22Rv1 (cell line): ENCODE measurements around the gene AUTS2.

Source experiments
- ZFX ChIP-seq: fragments of 450-650 bp; IDR thresholded peaks from 2 replicates; pipeline ENCODE4 v1.6.1; 2017; ENCODE audit warnings: antibody characterized with exemption, borderline replicate concordance
- TF ChIP-seq, protein P1 (sequence below): fragments of 450-650 bp; IDR thresholded peaks from 2 replicates; pipeline ENCODE4 v1.5.1; 2017; ENCODE audit warnings: mild to moderate bottlenecking

DNA sequence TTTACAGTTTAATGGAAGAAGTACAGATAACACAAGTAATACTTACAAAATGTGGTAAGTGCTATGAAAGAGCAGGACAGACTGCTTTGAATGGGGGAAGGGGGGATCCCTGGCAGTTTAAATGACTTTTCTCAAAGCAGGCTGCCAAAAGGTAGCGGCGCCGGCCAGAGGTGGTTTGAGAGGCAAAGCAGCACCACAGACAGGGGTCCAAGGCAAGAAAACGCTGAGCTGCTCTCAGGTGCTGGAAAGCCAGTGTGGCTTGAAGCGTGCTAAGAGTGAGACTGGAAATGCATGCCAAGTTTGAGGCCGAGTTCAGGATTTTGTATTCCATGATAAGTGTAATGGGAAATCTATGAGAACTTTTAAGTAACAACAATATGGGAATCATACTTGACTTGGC is 437.7 kb downstream of the AUTS2 start:
- TF ChIP-seq, protein P1, sequence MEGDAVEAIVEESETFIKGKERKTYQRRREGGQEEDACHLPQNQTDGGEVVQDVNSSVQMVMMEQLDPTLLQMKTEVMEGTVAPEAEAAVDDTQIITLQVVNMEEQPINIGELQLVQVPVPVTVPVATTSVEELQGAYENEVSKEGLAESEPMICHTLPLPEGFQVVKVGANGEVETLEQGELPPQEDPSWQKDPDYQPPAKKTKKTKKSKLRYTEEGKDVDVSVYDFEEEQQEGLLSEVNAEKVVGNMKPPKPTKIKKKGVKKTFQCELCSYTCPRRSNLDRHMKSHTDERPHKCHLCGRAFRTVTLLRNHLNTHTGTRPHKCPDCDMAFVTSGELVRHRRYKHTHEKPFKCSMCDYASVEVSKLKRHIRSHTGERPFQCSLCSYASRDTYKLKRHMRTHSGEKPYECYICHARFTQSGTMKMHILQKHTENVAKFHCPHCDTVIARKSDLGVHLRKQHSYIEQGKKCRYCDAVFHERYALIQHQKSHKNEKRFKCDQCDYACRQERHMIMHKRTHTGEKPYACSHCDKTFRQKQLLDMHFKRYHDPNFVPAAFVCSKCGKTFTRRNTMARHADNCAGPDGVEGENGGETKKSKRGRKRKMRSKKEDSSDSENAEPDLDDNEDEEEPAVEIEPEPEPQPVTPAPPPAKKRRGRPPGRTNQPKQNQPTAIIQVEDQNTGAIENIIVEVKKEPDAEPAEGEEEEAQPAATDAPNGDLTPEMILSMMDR = no peak
- TF ChIP-seq ZFX = no peak
